Fibroblast of gingiva (primary cell): ENCODE data around the gene KMT5B.

Source experiments
- DNase-seq: peaks from one replicate; pipeline ENCODE4 v3.0.0-alpha.2; 2011; ENCODE audit warnings: low read depth

Gene KMT5B

GRCh38 chr11:68118706-68119448 is 94.2 kb downstream of the KMT5B start:
- peak; percentile 35 for DNase-seq

GRCh38 chr11:68117853-68118470 is 95.1 kb downstream of the KMT5B start:
- DNase-seq: no peak

GRCh38 chr11:68116974-68117373 is 96.1 kb downstream of the KMT5B start:
- no peak for DNase-seq

- no peak for DNase-seq
Measured at GRCh38 chr11:68116126-68116525, 97.0 kb downstream of the KMT5B start.

GRCh38 chr11:68115285-68115684 is 97.8 kb downstream of the KMT5B start:
- DNase-seq: no peak

GRCh38 chr11:68113986-68114385 is 99.1 kb downstream of the KMT5B start:
- peak; percentile 72 for DNase-seq

GRCh38 chr11:68107689-68108088 is 105.4 kb downstream of the KMT5B start:
- DNase-seq: no peak

- no peak for DNase-seq
Measured at GRCh38 chr11:68106165-68106940, 106.7 kb downstream of the KMT5B start.
